Mammary epithelial cell (primary cell): ENCODE results near the gene ALPP.

ENCODE experiments used
- EZH2 ChIP-seq: IDR thresholded peaks from 2 replicates; pipeline ENCODE4 v1.6.1; 2012; ENCODE audit warnings: low read length, inconsistent platforms, borderline replicate concordance
- TF ChIP-seq, protein P1 (sequence below), 2 donors: IDR thresholded peaks in 1 of 2; conservative IDR thresholded peaks in 1 of 2; 2 replicates each; pipeline ENCODE4 v1.5.1; 2011 to 2012; ENCODE audit warnings: inconsistent platforms in 2 of 2, low read length in 2 of 2, mild to moderate bottlenecking in 2 of 2, control low read depth in 1 of 2, low read depth in 1 of 2; ENCODE audit not compliant: insufficient read depth in 1 of 2; ENCODE audit errors: extremely low read depth in 1 of 2

- TF ChIP-seq, protein P1, sequence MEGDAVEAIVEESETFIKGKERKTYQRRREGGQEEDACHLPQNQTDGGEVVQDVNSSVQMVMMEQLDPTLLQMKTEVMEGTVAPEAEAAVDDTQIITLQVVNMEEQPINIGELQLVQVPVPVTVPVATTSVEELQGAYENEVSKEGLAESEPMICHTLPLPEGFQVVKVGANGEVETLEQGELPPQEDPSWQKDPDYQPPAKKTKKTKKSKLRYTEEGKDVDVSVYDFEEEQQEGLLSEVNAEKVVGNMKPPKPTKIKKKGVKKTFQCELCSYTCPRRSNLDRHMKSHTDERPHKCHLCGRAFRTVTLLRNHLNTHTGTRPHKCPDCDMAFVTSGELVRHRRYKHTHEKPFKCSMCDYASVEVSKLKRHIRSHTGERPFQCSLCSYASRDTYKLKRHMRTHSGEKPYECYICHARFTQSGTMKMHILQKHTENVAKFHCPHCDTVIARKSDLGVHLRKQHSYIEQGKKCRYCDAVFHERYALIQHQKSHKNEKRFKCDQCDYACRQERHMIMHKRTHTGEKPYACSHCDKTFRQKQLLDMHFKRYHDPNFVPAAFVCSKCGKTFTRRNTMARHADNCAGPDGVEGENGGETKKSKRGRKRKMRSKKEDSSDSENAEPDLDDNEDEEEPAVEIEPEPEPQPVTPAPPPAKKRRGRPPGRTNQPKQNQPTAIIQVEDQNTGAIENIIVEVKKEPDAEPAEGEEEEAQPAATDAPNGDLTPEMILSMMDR (conservative IDR thresholded peaks at IDR 0.05 in 1 of 2, IDR thresholded peaks at IDR 0.05 in 1 of 2; ENCODE audit: extremely low read depth in 1 of 2, insufficient read depth in 1 of 2, low read depth in 1 of 2, low read length in 2 of 2) = no peak
- TF ChIP-seq EZH2 = no peak
Observed at GRCh38 chr2:232336241-232336736, 42.3 kb upstream of the ALPP start.
